Measurements from ENCODE around the gene BRAF.

The BRAF gene

DNA sequence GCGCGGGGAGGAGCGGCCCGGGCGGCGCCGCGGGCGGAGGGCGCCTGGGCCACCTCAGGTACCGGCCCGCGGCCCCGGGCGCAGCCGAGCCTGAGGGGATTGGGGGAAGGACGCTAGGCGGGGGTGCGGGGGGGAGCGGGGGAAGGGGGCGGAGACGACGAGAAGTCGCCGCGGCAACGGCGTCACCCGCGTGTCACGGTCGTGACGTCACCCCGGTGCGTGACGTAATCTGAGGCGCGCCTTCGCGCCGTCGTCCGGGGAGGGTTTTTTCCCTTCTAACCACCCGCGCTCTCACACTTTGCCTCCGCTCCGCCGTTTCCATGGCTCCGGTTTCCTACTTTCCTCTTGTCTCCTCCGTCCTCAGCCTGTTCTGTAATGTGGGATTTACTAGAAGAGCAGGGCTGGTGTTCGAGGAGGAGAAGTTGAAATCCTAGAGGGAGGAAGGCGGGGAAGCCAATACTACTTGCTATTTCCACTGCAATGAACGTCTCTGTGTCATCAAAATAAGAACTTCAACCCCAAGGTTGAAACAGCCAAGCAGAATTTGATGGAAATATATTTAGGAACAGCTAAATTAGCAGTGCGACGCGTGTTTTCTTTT, at the start of gene BRAF (continued):
- TF ChIP-seq ZNF473 (tag by site-specific recombination; IDR thresholded peaks at IDR 0.05) (no peak), ZBTB20 (tag by site-specific recombination; IDR thresholded peaks at IDR 0.05) (peak; percentile 38; the same call in 1 of the 2 replicates), FEZF1 (tag by site-specific recombination; IDR thresholded peaks at IDR 0.05) (no peak), ZNF324 (tag by site-specific recombination; IDR thresholded peaks at IDR 0.05) (0 out of 2 replicates have a peak, but pooled peaks have one; percentile 47), ZNF555 (tag by site-specific recombination; conservative IDR thresholded peaks at IDR 0.05) (no peak), ZNF19 (tag by site-specific recombination; IDR thresholded peaks at IDR 0.05; ENCODE audit: low read depth) (no peak), ZBTB21 (tag by site-specific recombination; IDR thresholded peaks at IDR 0.05) (peak; percentile 100), ZBTB1 (tag by site-specific recombination; IDR thresholded peaks at IDR 0.05) (no peak), GLI2 (tag by site-specific recombination; IDR thresholded peaks at IDR 0.05; ENCODE audit: borderline replicate concordance, low read depth) (no peak), ZNF175 (tag by site-specific recombination; IDR thresholded peaks at IDR 0.05) (no peak), ZNF501 (tag by site-specific recombination; IDR thresholded peaks at IDR 0.05) (peak; percentile 89), PRDM1 (tag by site-specific recombination; IDR thresholded peaks at IDR 0.05) (peak; percentile 71), ZNF843 (tag by site-specific recombination; IDR thresholded peaks at IDR 0.05) (no peak), ZNF2 (tag by site-specific recombination; IDR thresholded peaks at IDR 0.05) (peak; percentile 26; the same call in 1 of the 2 replicates), HOXD13 (CRISPR knock-in tag; IDR thresholded peaks at IDR 0.05; ENCODE audit: borderline replicate concordance) (no peak), ZNF239 (tag by site-specific recombination; IDR thresholded peaks at IDR 0.05) (no peak), ZNF768 (tag by site-specific recombination; IDR thresholded peaks at IDR 0.05) (no peak), ZNF48 (tag by site-specific recombination; IDR thresholded peaks at IDR 0.05) (no peak), ZFP69B (tag by site-specific recombination; IDR thresholded peaks at IDR 0.05) (no peak), ZNF23 (tag by site-specific recombination; IDR thresholded peaks at IDR 0.05; ENCODE audit: borderline replicate concordance) (no peak), SP7 (tag by site-specific recombination; IDR thresholded peaks at IDR 0.05) (peak; percentile 72), ZNF214 (tag by site-specific recombination; IDR thresholded peaks at IDR 0.05; ENCODE audit: borderline replicate concordance) (no peak), KLF16 (tag by site-specific recombination; IDR thresholded peaks at IDR 0.05) (peak; percentile 74)
- TF ChIP-seq, protein P1, sequence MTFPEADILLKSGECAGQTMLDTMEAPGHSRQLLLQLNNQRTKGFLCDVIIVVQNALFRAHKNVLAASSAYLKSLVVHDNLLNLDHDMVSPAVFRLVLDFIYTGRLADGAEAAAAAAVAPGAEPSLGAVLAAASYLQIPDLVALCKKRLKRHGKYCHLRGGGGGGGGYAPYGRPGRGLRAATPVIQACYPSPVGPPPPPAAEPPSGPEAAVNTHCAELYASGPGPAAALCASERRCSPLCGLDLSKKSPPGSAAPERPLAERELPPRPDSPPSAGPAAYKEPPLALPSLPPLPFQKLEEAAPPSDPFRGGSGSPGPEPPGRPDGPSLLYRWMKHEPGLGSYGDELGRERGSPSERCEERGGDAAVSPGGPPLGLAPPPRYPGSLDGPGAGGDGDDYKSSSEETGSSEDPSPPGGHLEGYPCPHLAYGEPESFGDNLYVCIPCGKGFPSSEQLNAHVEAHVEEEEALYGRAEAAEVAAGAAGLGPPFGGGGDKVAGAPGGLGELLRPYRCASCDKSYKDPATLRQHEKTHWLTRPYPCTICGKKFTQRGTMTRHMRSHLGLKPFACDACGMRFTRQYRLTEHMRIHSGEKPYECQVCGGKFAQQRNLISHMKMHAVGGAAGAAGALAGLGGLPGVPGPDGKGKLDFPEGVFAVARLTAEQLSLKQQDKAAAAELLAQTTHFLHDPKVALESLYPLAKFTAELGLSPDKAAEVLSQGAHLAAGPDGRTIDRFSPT (tag by site-specific recombination; IDR thresholded peaks at IDR 0.05), result no peak
- TF ChIP-seq, protein P2, sequence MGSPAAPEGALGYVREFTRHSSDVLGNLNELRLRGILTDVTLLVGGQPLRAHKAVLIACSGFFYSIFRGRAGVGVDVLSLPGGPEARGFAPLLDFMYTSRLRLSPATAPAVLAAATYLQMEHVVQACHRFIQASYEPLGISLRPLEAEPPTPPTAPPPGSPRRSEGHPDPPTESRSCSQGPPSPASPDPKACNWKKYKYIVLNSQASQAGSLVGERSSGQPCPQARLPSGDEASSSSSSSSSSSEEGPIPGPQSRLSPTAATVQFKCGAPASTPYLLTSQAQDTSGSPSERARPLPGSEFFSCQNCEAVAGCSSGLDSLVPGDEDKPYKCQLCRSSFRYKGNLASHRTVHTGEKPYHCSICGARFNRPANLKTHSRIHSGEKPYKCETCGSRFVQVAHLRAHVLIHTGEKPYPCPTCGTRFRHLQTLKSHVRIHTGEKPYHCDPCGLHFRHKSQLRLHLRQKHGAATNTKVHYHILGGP (tag by site-specific recombination; IDR thresholded peaks at IDR 0.05), result no peak
- TF ChIP-seq, protein P3, sequence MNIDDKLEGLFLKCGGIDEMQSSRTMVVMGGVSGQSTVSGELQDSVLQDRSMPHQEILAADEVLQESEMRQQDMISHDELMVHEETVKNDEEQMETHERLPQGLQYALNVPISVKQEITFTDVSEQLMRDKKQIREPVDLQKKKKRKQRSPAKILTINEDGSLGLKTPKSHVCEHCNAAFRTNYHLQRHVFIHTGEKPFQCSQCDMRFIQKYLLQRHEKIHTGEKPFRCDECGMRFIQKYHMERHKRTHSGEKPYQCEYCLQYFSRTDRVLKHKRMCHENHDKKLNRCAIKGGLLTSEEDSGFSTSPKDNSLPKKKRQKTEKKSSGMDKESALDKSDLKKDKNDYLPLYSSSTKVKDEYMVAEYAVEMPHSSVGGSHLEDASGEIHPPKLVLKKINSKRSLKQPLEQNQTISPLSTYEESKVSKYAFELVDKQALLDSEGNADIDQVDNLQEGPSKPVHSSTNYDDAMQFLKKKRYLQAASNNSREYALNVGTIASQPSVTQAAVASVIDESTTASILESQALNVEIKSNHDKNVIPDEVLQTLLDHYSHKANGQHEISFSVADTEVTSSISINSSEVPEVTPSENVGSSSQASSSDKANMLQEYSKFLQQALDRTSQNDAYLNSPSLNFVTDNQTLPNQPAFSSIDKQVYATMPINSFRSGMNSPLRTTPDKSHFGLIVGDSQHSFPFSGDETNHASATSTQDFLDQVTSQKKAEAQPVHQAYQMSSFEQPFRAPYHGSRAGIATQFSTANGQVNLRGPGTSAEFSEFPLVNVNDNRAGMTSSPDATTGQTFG (tag by site-specific recombination; IDR thresholded peaks at IDR 0.05; ENCODE audit: borderline replicate concordance), result no peak
- TF ChIP-seq, protein P4, sequence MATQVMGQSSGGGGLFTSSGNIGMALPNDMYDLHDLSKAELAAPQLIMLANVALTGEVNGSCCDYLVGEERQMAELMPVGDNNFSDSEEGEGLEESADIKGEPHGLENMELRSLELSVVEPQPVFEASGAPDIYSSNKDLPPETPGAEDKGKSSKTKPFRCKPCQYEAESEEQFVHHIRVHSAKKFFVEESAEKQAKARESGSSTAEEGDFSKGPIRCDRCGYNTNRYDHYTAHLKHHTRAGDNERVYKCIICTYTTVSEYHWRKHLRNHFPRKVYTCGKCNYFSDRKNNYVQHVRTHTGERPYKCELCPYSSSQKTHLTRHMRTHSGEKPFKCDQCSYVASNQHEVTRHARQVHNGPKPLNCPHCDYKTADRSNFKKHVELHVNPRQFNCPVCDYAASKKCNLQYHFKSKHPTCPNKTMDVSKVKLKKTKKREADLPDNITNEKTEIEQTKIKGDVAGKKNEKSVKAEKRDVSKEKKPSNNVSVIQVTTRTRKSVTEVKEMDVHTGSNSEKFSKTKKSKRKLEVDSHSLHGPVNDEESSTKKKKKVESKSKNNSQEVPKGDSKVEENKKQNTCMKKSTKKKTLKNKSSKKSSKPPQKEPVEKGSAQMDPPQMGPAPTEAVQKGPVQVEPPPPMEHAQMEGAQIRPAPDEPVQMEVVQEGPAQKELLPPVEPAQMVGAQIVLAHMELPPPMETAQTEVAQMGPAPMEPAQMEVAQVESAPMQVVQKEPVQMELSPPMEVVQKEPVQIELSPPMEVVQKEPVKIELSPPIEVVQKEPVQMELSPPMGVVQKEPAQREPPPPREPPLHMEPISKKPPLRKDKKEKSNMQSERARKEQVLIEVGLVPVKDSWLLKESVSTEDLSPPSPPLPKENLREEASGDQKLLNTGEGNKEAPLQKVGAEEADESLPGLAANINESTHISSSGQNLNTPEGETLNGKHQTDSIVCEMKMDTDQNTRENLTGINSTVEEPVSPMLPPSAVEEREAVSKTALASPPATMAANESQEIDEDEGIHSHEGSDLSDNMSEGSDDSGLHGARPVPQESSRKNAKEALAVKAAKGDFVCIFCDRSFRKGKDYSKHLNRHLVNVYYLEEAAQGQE (tag by site-specific recombination; IDR thresholded peaks at IDR 0.05), result no peak
- TF ChIP-seq, protein P5, sequence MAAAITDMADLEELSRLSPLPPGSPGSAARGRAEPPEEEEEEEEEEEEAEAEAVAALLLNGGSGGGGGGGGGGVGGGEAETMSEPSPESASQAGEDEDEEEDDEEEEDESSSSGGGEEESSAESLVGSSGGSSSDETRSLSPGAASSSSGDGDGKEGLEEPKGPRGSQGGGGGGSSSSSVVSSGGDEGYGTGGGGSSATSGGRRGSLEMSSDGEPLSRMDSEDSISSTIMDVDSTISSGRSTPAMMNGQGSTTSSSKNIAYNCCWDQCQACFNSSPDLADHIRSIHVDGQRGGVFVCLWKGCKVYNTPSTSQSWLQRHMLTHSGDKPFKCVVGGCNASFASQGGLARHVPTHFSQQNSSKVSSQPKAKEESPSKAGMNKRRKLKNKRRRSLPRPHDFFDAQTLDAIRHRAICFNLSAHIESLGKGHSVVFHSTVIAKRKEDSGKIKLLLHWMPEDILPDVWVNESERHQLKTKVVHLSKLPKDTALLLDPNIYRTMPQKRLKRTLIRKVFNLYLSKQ (tag by site-specific recombination; IDR thresholded peaks at IDR 0.05; ENCODE audit: borderline replicate concordance), result no peak
- TF ChIP-seq, protein P6, sequence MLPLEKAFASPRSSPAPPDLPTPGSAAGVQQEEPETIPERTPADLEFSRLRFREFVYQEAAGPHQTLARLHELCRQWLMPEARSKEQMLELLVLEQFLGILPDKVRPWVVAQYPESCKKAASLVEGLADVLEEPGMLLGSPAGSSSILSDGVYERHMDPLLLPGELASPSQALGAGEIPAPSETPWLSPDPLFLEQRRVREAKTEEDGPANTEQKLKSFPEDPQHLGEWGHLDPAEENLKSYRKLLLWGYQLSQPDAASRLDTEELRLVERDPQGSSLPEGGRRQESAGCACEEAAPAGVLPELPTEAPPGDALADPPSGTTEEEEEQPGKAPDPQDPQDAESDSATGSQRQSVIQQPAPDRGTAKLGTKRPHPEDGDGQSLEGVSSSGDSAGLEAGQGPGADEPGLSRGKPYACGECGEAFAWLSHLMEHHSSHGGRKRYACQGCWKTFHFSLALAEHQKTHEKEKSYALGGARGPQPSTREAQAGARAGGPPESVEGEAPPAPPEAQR (tag by site-specific recombination; IDR thresholded peaks at IDR 0.05), result no peak

Data from HEK293 (cell line).